H1 (cell line): ENCODE results near the gene GALNT15. TPM values are rescaled to one million over a fixed set of nuclear protein-coding genes. Genes with fewer than 3 reads are reported as not detected.

Source experiments
- CTCF ChIA-PET: fragments of 300-600 bp; sonication (Branson Sonifier 250); formaldehyde crosslinking; loops from one replicate; lab custom pipeline; 2021; ENCODE audit not compliant: partially characterized antibody; lab: Charles Lee
- POLR2A ChIA-PET: fragments of 300-600 bp; sonication (Branson Sonifier 250); formaldehyde crosslinking; loops from one replicate; lab custom pipeline; 2021; ENCODE audit warnings: inconsistent platforms; ENCODE audit not compliant: partially characterized antibody; lab: Charles Lee
- DNase-seq, 2 experiments: peaks; one replicate each; pipeline versions ENCODE4 v3.0.0 to v3.0.0-alpha.2; 2010 to 2022; ENCODE audit warnings: low spot score in 2 of 2, low read depth in 1 of 2, mixed read lengths in 1 of 2
- FAIRE-seq: peaks from 2 replicates; lab custom pipeline; 2011; peaks lifted over from hg19 to GRCh38; lab: Jason Lieb, UNC
- H2AFZ ChIP-seq: 2 replicates; pipeline ENCODE4 v1.8.1; 2012; ENCODE audit warnings: low read length, inconsistent platforms
- H2AK5ac ChIP-seq: 2 replicates; pipeline ENCODE4 v1.6.1; 2013; ENCODE audit warnings: low read depth, low read length
- H2BK120ac ChIP-seq: replicated peaks from 2 replicates; pipeline ENCODE3; 2013; ENCODE audit warnings: low read depth, low read length, inconsistent platforms
- H2BK12ac ChIP-seq: 2 replicates; pipeline ENCODE4 v1.6.1; 2013; ENCODE audit warnings: low read depth, low read length
- H2BK15ac ChIP-seq: 2 replicates; pipeline ENCODE4 v1.6.1; 2013; ENCODE audit warnings: low read length
- H2BK20ac ChIP-seq: 2 replicates; pipeline ENCODE4 v1.6.1; 2013; ENCODE audit warnings: low read length
- H2BK5ac ChIP-seq: 2 replicates; pipeline ENCODE4 v1.6.1; 2013; ENCODE audit warnings: low read depth, low read length
- H3K14ac ChIP-seq: 2 replicates; pipeline ENCODE4 v1.6.1; 2013; ENCODE audit warnings: inconsistent platforms; ENCODE audit not compliant: insufficient read length
- H3K18ac ChIP-seq: 2 replicates; pipeline ENCODE4 v1.6.1; 2013; ENCODE audit warnings: low read length; ENCODE audit errors: extremely low read depth
- H3K23ac ChIP-seq: 2 replicates; pipeline ENCODE4 v1.6.1; 2013; ENCODE audit warnings: inconsistent platforms; ENCODE audit not compliant: insufficient read length
- H3K23me2 ChIP-seq: 2 replicates; pipeline ENCODE4 v1.6.1; 2013; ENCODE audit warnings: low read depth, low read length
- H3K27ac ChIP-seq: 2 replicates; pipeline ENCODE4 v1.6.1; 2011; ENCODE audit warnings: low read depth, low read length, inconsistent platforms
- H3K27me3 ChIP-seq, 4 experiments: replicated peaks in 1 of 4; 1 replicate in 1 of 4; 2 replicates in 3 of 4; pipeline versions ENCODE4 v1.6.1 to v1.8.1; 2011 to 2013; ENCODE audit warnings: low read length in 3 of 4, mild to moderate bottlenecking in 3 of 4, inconsistent platforms in 2 of 4, mixed read lengths in 2 of 4, moderate library complexity in 1 of 4; ENCODE audit not compliant: control insufficient read depth in 3 of 4, insufficient read depth in 3 of 4; ENCODE audit errors: extremely low read depth in 1 of 4
- H3K36me3 ChIP-seq, 4 experiments: 2 replicates each; pipeline versions ENCODE4 v1.6.1 to v1.8.1; 2011 to 2013; ENCODE audit warnings: mild to moderate bottlenecking in 4 of 4, low read length in 3 of 4, moderate library complexity in 2 of 4, control low read depth in 1 of 4, inconsistent platforms in 1 of 4; ENCODE audit not compliant: insufficient read depth in 4 of 4, control insufficient read depth in 2 of 4
- H3K4ac ChIP-seq: replicated peaks from 2 replicates; pipeline ENCODE3; 2013; ENCODE audit warnings: low read length, low read depth, mixed read lengths, inconsistent platforms; ENCODE audit not compliant: insufficient read length
- H3K4me1 ChIP-seq, 4 experiments: replicated peaks in 1 of 4; 1 replicate in 1 of 4; 2 replicates in 3 of 4; pipeline versions ENCODE4 v1.6.1 to v1.8.1; 2011 to 2013; ENCODE audit warnings: low read length in 3 of 4, inconsistent platforms in 2 of 4, mixed read lengths in 1 of 4; ENCODE audit not compliant: insufficient read depth in 4 of 4, control insufficient read depth in 3 of 4
- H3K4me2 ChIP-seq, 2 experiments: 2 replicates each; pipeline versions ENCODE4 v1.6.1 to v1.8.1; 2011 to 2013; ENCODE audit warnings: low read depth in 2 of 2, low read length in 2 of 2, control low read depth in 1 of 2, inconsistent platforms in 1 of 2, mild to moderate bottlenecking in 1 of 2; ENCODE audit not compliant: insufficient read depth in 1 of 2
- H3K4me3 ChIP-seq, 4 experiments: fragments of 200-600, 300-600 bp in 1 of 4; sonication (generic), shearing (Covaris generic), sonication (Bioruptor Twin) in 1 of 4; 2 replicates each; pipeline versions ENCODE4 v1.5.1 to v1.8.1; 2011 to 2016; ENCODE audit warnings: low read length in 4 of 4, low read depth in 3 of 4, control low read depth in 2 of 4, inconsistent platforms in 2 of 4, mild to moderate bottlenecking in 2 of 4, mixed read lengths in 1 of 4, moderate library complexity in 1 of 4; ENCODE audit not compliant: insufficient read depth in 2 of 4; ENCODE audit errors: extremely low read depth in 1 of 4
- H3K56ac ChIP-seq: replicated peaks from 2 replicates; pipeline ENCODE3; 2013; ENCODE audit warnings: low read depth, mild to moderate bottlenecking, mixed read lengths, low read length, inconsistent platforms; ENCODE audit not compliant: insufficient read length
- H3K79me1 ChIP-seq: 2 replicates; pipeline ENCODE4 v1.6.1; 2013; ENCODE audit warnings: low read depth, low read length, control low read depth
- H3K79me2 ChIP-seq, 2 experiments: 2 replicates each; pipeline versions ENCODE4 v1.6.1 to v1.8.1; 2012 to 2013; ENCODE audit warnings: low read length in 2 of 2, mild to moderate bottlenecking in 2 of 2, inconsistent platforms in 1 of 2; ENCODE audit not compliant: insufficient read depth in 2 of 2, control insufficient read depth in 1 of 2
- H3K9ac ChIP-seq, 4 experiments: replicated peaks in 1 of 4; 1 replicate in 1 of 4; 2 replicates in 3 of 4; pipeline versions ENCODE4 v1.6.1 to v1.8.1; 2011 to 2013; ENCODE audit warnings: low read depth in 3 of 4, low read length in 3 of 4, control low read depth in 2 of 4, mild to moderate bottlenecking in 2 of 4, moderate library complexity in 2 of 4, inconsistent platforms in 1 of 4; ENCODE audit errors: extremely low read depth in 1 of 4
- H3K9me3 ChIP-seq, 2 experiments: 2 replicates each; pipeline versions ENCODE4 v1.6.1 to v1.8.1; 2012 to 2013; ENCODE audit warnings: mild to moderate bottlenecking in 2 of 2, moderate library complexity in 2 of 2, control low read depth in 1 of 2, inconsistent platforms in 1 of 2, low read depth in 1 of 2, low read length in 1 of 2, mixed read lengths in 1 of 2; ENCODE audit not compliant: insufficient read depth in 2 of 2
- H4K20me1 ChIP-seq, 2 experiments: replicated peaks in 1 of 2; 2 replicates each; pipeline versions ENCODE3 to v1.8.1; 2011 to 2013; ENCODE audit warnings: inconsistent platforms in 2 of 2, low read length in 2 of 2, mild to moderate bottlenecking in 1 of 2; ENCODE audit not compliant: insufficient read depth in 2 of 2, control insufficient read depth in 1 of 2
- H4K5ac ChIP-seq: 2 replicates; pipeline ENCODE4 v1.6.1; 2013; ENCODE audit warnings: low read length, low read depth, mixed read lengths, inconsistent platforms; ENCODE audit not compliant: insufficient read length
- H4K8ac ChIP-seq: 2 replicates; pipeline ENCODE4 v1.8.0; 2013; ENCODE audit warnings: mild to moderate bottlenecking, moderate library complexity, low read length, inconsistent platforms; ENCODE audit not compliant: insufficient read depth; ENCODE audit errors: extremely low read depth
- H4K91ac ChIP-seq: replicated peaks from 2 replicates; pipeline ENCODE3; 2013; ENCODE audit warnings: low read length, mixed read lengths, inconsistent platforms; ENCODE audit not compliant: insufficient read length
- CHD1 ChIP-seq: IDR thresholded peaks from 2 replicates; pipeline ENCODE4 v1.6.1; 2012; ENCODE audit warnings: low read depth, low read length, improper control_type of control experiment
- EP300 ChIP-seq, 2 experiments: IDR thresholded peaks; 1 replicate in 1 of 2; 2 replicates in 1 of 2; pipeline ENCODE4 v1.6.1; 2011 to 2012; ENCODE audit warnings: low read depth in 2 of 2, low read length in 2 of 2, mild to moderate bottlenecking in 2 of 2, borderline replicate concordance in 1 of 2, inconsistent platforms in 1 of 2, moderate library complexity in 1 of 2
- GTF2F1 ChIP-seq: IDR thresholded peaks from 2 replicates; pipeline ENCODE4 v1.6.1; 2012; ENCODE audit warnings: low read depth, low read length, improper control_type of control experiment, borderline replicate concordance
- HDAC6 ChIP-seq: IDR thresholded peaks from one replicate; pipeline ENCODE4 v1.7.1; 2012; ENCODE audit warnings: low read depth, mild to moderate bottlenecking, inconsistent platforms, low read length, moderate library complexity
- KDM1A ChIP-seq: fragments of 200-600, 300-600 bp; sonication (generic); IDR thresholded peaks from 2 replicates; pipeline ENCODE4 v1.7.1; 2016; ENCODE audit warnings: mild to moderate bottlenecking, low read length, borderline replicate concordance
- KDM4A ChIP-seq: IDR thresholded peaks from one replicate; pipeline ENCODE4 v1.7.1; 2012; ENCODE audit warnings: low read depth, mild to moderate bottlenecking, moderate library complexity, low read length, inconsistent platforms; ENCODE audit not compliant: severe bottlenecking
- POLR2AphosphoS5 ChIP-seq: IDR thresholded peaks from 2 replicates; pipeline ENCODE4 v1.6.1; 2011; ENCODE audit warnings: low read depth, low read length
- RAD21 ChIP-seq, 2 experiments: IDR thresholded peaks in 1 of 2; conservative IDR thresholded peaks in 1 of 2; 2 replicates each; pipeline ENCODE4 v1.6.1; 2011; ENCODE audit warnings: low read depth in 2 of 2, low read length in 2 of 2, improper control_type of control experiment in 1 of 2, inconsistent platforms in 1 of 2, mild to moderate bottlenecking in 1 of 2, moderate library complexity in 1 of 2
- SIRT6 ChIP-seq: IDR thresholded peaks from one replicate; pipeline ENCODE4 v1.7.1; 2012; ENCODE audit warnings: low read length, inconsistent platforms
- TBP ChIP-seq: IDR thresholded peaks from 2 replicates; pipeline ENCODE4 v1.6.1; 2011; ENCODE audit warnings: low read depth, low read length, improper control_type of control experiment
- WGBS, 2 experiments: shearing (Covaris generic) in 1 of 2; methylation state at CpG; one replicate each; pipeline versions ENCODE4 v1.1.6 to v1.1.7; 2013 to 2015; ENCODE audit warnings: low lambda C conversion rate in 2 of 2, mixed read lengths in 2 of 2, inconsistent platforms in 1 of 2, low coverage in 1 of 2, missing lambda C conversion rate in 1 of 2; ENCODE audit not compliant: insufficient replicate concordance in 2 of 2, insufficient coverage in 1 of 2, insufficient read length in 1 of 2; ENCODE audit errors: extremely low coverage in 1 of 2, missing lambda C conversion rate in 1 of 2; 5-methylcytosine and 5-hydroxymethylcytosine counted together
- polyA plus RNA-seq, 7 experiments: library from polyadenylated mRNA; depleted of rRNA in 3 of 7; stranded (reverse) in 5 of 7; unstranded in 2 of 7; fragments of >200 nt in 5 of 7; fragments of 200-250 nt in 2 of 7; gene quantifications; 1 replicate in 5 of 7; 2 replicates in 1 of 7; 4 replicates in 1 of 7; pipeline versions ENCODE4 v1.2.1 to v1.2.3, GENCODE V29; 2011 to 2013; ENCODE audit warnings: missing spikeins in 2 of 7, mixed read lengths in 2 of 7
- total RNA-seq: library from RNA; stranded (reverse); fragmentation: NEBNext Ultra II Directional; extraction: Animal tissue kit (Norgen Biotek cat#: 25700); gene quantifications from 2 replicates; pipeline ENCODE4 v1.2.1, GENCODE V29; 2021

Gene GALNT15
- total and polyA plus RNA-seq, 2 of the 8 experiments (the other 6 are each of a cell fraction or from before 2014, with no cell fraction given) = 0.02 TPM; not detected in 1

- TF ChIP-seq RAD21 (IDR thresholded peaks at IDR 0.05 in 1 of 2, conservative IDR thresholded peaks at IDR 0.05 in 1 of 2; ENCODE audit: low read depth in 2 of 2, low read length in 2 of 2) (no peak), KDM1A (no peak), SIRT6 (no peak), KDM4A (no peak), EP300 (IDR thresholded peaks at IDR 0.05; ENCODE audit: borderline replicate concordance in 1 of 2, low read depth in 2 of 2, low read length in 2 of 2) (no peak), CHD1 (no peak), HDAC6 (no peak), POLR2AphosphoS5 (no peak), GTF2F1 (no peak), TBP (no peak)
- TF ChIP-seq, all 59 proteins: peak for 0
- H3K23ac ChIP-seq = no peak overlapping the region
- H3K79me1 ChIP-seq = peaks cover 3% of the 10 kb centered on the region
- H3K4ac ChIP-seq = no peak overlapping the region
- no peak overlapping the region for H2BK12ac ChIP-seq
- H3K9ac ChIP-seq = no peak overlapping the region; a peak in 1 of 7 replicates
- no peak overlapping the region for H2BK15ac ChIP-seq
- H4K20me1 ChIP-seq = peaks cover 0 to 4% of the 10 kb centered on the region in 2 experiments
- DNase-seq (no peak), FAIRE-seq (no peak)
- H2BK120ac ChIP-seq = no peak overlapping the region
- no peaks in the 10 kb centered on the region for H3K4me1 ChIP-seq
- H3K79me2 ChIP-seq = peaks cover 0 to 21% of the 10 kb centered on the region in 2 experiments; a peak in 3 of 4 replicates
- H2BK20ac ChIP-seq = no peak overlapping the region
- H2AK5ac ChIP-seq = no peak overlapping the region
- H3K4me3 ChIP-seq = no peak overlapping the region
- CTCF ChIA-PET = interaction anchor here (1.5 to 2.7 kb wide), 3 partner anchors 10 to 14 kb away, joined by 3 to 10 read pairs (median 5); no protein-coding TSS in a partner anchor
- POLR2A ChIA-PET = no interaction called here
- no peaks in the 10 kb centered on the region for H3K9me3 ChIP-seq
- H2BK5ac ChIP-seq = no peak overlapping the region
- no peak overlapping the region for H3K56ac ChIP-seq
- WGBS, 2 experiments = 87% methylated on average over 5 of the region's 5 CpGs; no CpG with 5 or more reads in 1 of the 2 experiments
- H3K27me3 ChIP-seq = no peaks in the 10 kb centered on the region
- H3K23me2 ChIP-seq = no peaks in the 10 kb centered on the region; the same call in 1 of the 2 replicates
- no peak overlapping the region for H4K91ac ChIP-seq
- H3K4me2 ChIP-seq = no peak overlapping the region
- no peak overlapping the region for H4K5ac ChIP-seq
- no peak overlapping the region for H3K18ac ChIP-seq
- H2AFZ ChIP-seq = no peak overlapping the region
- H4K8ac ChIP-seq = no peak overlapping the region
- H3K14ac ChIP-seq = no peak overlapping the region
- peaks cover 0 to 13% (median 3%) of the 10 kb centered on the region in 4 experiments; a peak in 5 of 8 replicates for H3K36me3 ChIP-seq
- no peak overlapping the region for H3K27ac ChIP-seq
Observed at GRCh38 chr3:16258177-16258576, 83.7 kb downstream of the GALNT15 start.
